Naive B cell (primary cell): ENCODE measurements around the gene ANOS1. TPM values are rescaled to one million over a fixed set of nuclear protein-coding genes. Genes with fewer than 3 reads are reported as not detected.

ENCODE experiments used
- ATAC-seq, 2 donors: fragments of 150-1000 bp; cut with Tn5 transposase; 2 replicates each; pipeline ENCODE4 v1.10.0; 2021; ENCODE audit warnings: low read depth in 2 of 2, mild to moderate bottlenecking in 2 of 2, moderate library complexity in 2 of 2
- DNase-seq: peaks from one replicate; pipeline ENCODE4 v3.0.0; 2022
- H3K27ac Mint-ChIP-seq, 6 donors: one replicate each; pipeline ENCODE4 v1.8.0; 2020 to 2022; ENCODE audit warnings: mild to moderate bottlenecking in 6 of 6, mixed read lengths in 6 of 6, moderate library complexity in 5 of 6, inconsistent platforms in 2 of 6
- H3K27me3 Mint-ChIP-seq, 3 donors: one replicate each; pipeline ENCODE4 v1.8.0; 2021 to 2022; ENCODE audit warnings: mixed read lengths in 3 of 3, mild to moderate bottlenecking in 1 of 3
- H3K36me3 Mint-ChIP-seq, 2 donors: one replicate each; pipeline ENCODE4 v1.8.0; 2020 to 2022; ENCODE audit warnings: mixed read lengths in 2 of 2, inconsistent platforms in 1 of 2, mild to moderate bottlenecking in 1 of 2
- H3K4me1 Mint-ChIP-seq, 3 donors: one replicate each; pipeline ENCODE4 v1.8.0; 2020 to 2022; ENCODE audit warnings: mixed read lengths in 3 of 3, inconsistent platforms in 1 of 3, mild to moderate bottlenecking in 1 of 3, moderate library complexity in 1 of 3
- H3K4me3 Mint-ChIP-seq, 8 donors: one replicate each; pipeline ENCODE4 v1.8.0; 2020 to 2022; ENCODE audit warnings: mild to moderate bottlenecking in 8 of 8, mixed read lengths in 8 of 8, moderate library complexity in 8 of 8, inconsistent platforms in 2 of 8
- H3K9me3 Mint-ChIP-seq, 7 donors: one replicate each; pipeline ENCODE4 v1.8.0; 2020 to 2022; ENCODE audit warnings: mixed read lengths in 7 of 7, mild to moderate bottlenecking in 5 of 7, inconsistent platforms in 2 of 7, moderate library complexity in 1 of 7
- polyA plus RNA-seq, 6 donors: library from polyadenylated mRNA; unstranded; fragments of 300-500 nt; fragmentation: Illumina TruSeq; gene quantifications; one replicate each; pipeline ENCODE4 v1.2.3, GENCODE V29; 2021; ENCODE audit warnings: low read depth in 6 of 6

The ANOS1 gene
- polyA plus RNA-seq, 6 donors from 2014 or later: not detected

DNA sequence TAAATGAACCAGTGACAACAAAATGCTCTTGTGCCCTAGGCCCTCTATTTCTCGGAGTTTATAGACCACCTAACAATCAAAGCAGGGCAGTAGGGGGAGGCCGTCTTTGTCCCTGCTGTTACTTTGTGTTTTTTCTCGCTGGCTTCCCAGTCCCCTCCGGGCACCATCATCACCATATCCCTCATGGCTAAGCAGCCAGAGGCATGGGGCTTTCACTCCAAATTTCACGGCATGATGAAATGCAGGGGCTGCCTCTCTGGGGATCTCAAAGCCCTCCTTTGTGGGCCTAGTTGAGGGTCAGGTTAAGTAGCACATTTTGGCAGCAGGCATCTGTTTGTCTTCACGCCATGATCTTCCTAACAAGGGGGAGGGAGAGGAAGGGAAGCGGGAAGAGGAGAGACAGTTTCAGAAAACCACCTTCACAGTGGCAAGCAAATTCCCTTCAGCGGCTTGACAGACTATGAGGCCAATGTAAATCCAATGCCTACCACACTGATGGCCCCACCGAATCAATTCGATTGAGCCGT is 91.9 kb downstream of the ANOS1 start:
- no peaks in the 10 kb centered on the region for H3K27me3 Mint-ChIP-seq
- H3K4me1 Mint-ChIP-seq: no peaks in the 10 kb centered on the region
- peaks cover 0 to 8% (median under 1%) of the 10 kb centered on the region in 7 donors for H3K9me3 Mint-ChIP-seq
- peak overlapping the region in 1 of 8 donors; percentile 53 for H3K4me3 Mint-ChIP-seq
- no peak for DNase-seq
- no peak overlapping the region for H3K27ac Mint-ChIP-seq
- no peaks in the 10 kb centered on the region for H3K36me3 Mint-ChIP-seq
- no peak for ATAC-seq

- Mint-ChIP-seq H3K27ac (no peak overlapping the region), H3K36me3 (no peaks in the 10 kb centered on the region), H3K9me3 (peaks cover 0 to 10% (median 0%) of the 10 kb centered on the region in 7 donors), H3K4me3 (no peak overlapping the region), H3K27me3 (no peaks in the 10 kb centered on the region), H3K4me1 (no peaks in the 10 kb centered on the region)
- ATAC-seq (no peak), DNase-seq (no peak)
These were observed 95.4 kb downstream of the ANOS1 start for GRCh38 chrX:8636497-8636896.

DNA sequence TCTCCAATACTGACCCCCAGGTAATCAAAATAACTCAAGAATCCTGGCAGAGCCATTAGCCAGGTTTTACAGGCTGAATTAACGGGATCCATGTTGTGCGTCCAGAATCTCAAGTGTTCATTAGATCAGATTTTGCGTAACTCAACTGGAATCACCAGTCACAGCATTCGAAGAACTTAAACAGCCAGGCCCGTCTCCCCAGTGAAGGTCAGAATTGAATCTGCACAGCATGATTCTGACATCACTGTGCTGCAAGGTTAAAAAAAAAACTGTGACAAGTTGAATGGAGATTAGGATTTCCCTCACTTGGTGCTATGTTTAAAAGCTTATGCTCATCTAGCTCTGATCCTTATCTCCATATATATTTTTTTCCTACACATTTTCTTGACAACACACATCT is 96.1 kb downstream of the ANOS1 start:
- Mint-ChIP-seq H3K4me1 (no peaks in the 10 kb centered on the region), H3K36me3 (no peaks in the 10 kb centered on the region), H3K4me3 (no peak overlapping the region), H3K27ac (no peak overlapping the region), H3K9me3 (peaks cover 0 to 10% (median 0%) of the 10 kb centered on the region in 7 donors), H3K27me3 (no peaks in the 10 kb centered on the region)
- DNase-seq (no peak), ATAC-seq (no peak)

GRCh38 chrX:8632924-8633323 is 99.0 kb downstream of the ANOS1 start:
- Mint-ChIP-seq H3K27me3 (no peaks in the 10 kb centered on the region), H3K36me3 (no peaks in the 10 kb centered on the region), H3K4me3 (no peak overlapping the region), H3K4me1 (no peaks in the 10 kb centered on the region), H3K27ac (no peak overlapping the region), H3K9me3 (peaks cover 0 to 10% (median 2%) of the 10 kb centered on the region in 7 donors)
- DNase-seq (no peak), ATAC-seq (no peak)

GRCh38 chrX:8629871-8630270 is 102.1 kb downstream of the ANOS1 start:
- Mint-ChIP-seq H3K4me3 (no peak overlapping the region), H3K27ac (no peak overlapping the region), H3K36me3 (no peaks in the 10 kb centered on the region), H3K9me3 (peaks cover 0 to 6% (median 1%) of the 10 kb centered on the region in 7 donors), H3K27me3 (no peaks in the 10 kb centered on the region), H3K4me1 (no peaks in the 10 kb centered on the region)
- DNase-seq (no peak), ATAC-seq (no peak)

DNA sequence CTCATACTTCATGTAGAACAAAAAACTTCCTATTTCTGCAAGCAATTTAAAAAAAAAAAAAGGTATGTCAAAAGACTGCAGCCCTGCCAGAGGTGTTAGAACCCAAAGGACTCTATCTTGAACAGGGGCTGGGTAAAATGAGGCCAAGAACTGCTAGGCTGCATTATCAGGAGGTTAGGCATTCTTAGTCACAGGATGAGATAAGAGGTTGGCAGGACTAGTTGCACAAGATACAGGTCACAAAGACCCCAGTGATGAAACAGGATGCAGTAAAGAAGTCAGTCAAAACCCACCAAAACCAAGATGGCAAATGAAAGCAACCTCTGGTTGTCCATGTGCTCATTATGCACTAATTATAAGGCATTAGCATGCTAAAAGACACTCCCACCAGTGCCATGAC is 104.1 kb downstream of the ANOS1 start:
- Mint-ChIP-seq H3K4me3 (no peak overlapping the region), H3K27ac (no peak overlapping the region), H3K9me3 (peaks cover 0 to 7% (median 1%) of the 10 kb centered on the region in 7 donors), H3K36me3 (no peaks in the 10 kb centered on the region), H3K27me3 (no peaks in the 10 kb centered on the region), H3K4me1 (no peaks in the 10 kb centered on the region)
- DNase-seq: no peak
- ATAC-seq: no peak

GRCh38 chrX:8607326-8607725 is 124.6 kb downstream of the ANOS1 start:
- H3K9me3 Mint-ChIP-seq: peaks cover 4 to 33% (median 8%) of the 10 kb centered on the region in 7 donors
- no peaks in the 10 kb centered on the region for H3K36me3 Mint-ChIP-seq
- H3K27me3 Mint-ChIP-seq: no peaks in the 10 kb centered on the region
- H3K4me1 Mint-ChIP-seq: no peaks in the 10 kb centered on the region
- H3K4me3 Mint-ChIP-seq: no peak overlapping the region
- DNase-seq (no peak), ATAC-seq (no peak)
- H3K27ac Mint-ChIP-seq: no peak overlapping the region

DNA sequence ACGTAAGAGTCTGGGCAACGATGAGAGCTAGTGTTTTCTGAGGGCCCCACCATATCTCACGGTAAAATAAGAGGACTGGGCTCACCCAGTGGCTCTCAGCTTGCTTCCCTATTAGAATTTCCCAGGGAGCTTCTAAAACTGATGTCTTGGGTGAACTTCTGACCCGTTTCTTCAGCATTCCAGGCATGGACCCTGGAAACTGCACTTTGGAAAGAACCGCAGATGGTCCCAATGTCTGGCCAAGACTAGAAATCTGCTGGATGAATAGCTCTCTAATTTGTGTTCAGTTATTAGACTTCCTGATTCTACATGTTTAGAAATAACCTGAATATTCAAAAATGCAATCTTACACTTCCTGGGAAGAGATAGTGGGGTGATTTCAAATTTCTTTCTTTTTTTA is 127.8 kb downstream of the ANOS1 start:
- H3K27ac Mint-ChIP-seq: no peak overlapping the region
- no peaks in the 10 kb centered on the region for H3K27me3 Mint-ChIP-seq
- H3K9me3 Mint-ChIP-seq: peaks cover 0 to 31% (median 6%) of the 10 kb centered on the region in 7 donors
- DNase-seq (no peak), ATAC-seq (no peak)
- no peaks in the 10 kb centered on the region for H3K4me1 Mint-ChIP-seq
- no peak overlapping the region for H3K4me3 Mint-ChIP-seq
- H3K36me3 Mint-ChIP-seq: no peaks in the 10 kb centered on the region

DNA sequence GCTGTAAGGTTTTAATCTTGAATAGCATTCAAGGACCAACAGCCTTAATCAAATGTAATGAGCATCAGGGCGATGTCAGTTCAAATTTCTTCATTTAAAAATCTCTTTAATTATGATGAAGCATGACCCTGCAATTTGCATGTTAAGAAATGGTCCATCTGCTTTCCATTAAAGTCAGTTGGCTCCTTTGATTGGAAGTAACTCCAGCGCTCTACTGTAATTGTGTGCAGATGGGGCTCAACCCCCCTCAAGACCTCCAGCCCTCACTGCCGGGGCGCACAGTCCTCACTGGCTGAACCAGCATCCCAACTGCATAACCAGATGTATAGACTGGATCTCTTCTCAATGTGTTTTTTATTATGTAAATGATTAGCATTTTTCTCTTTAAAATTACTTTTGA is 140.4 kb downstream of the ANOS1 start:
- Mint-ChIP-seq H3K4me1 (no peaks in the 10 kb centered on the region), H3K27ac (no peak overlapping the region), H3K36me3 (no peaks in the 10 kb centered on the region), H3K9me3 (peaks cover 0 to 3% (median 0%) of the 10 kb centered on the region in 7 donors), H3K4me3 (no peak overlapping the region), H3K27me3 (no peaks in the 10 kb centered on the region)
- ATAC-seq (no peak), DNase-seq (no peak)

GRCh38 chrX:8586953-8587352 is 145.0 kb downstream of the ANOS1 start:
- no peak overlapping the region for H3K27ac Mint-ChIP-seq
- H3K4me1 Mint-ChIP-seq: no peaks in the 10 kb centered on the region
- H3K9me3 Mint-ChIP-seq: peaks cover 0 to 5% (median under 1%) of the 10 kb centered on the region in 7 donors
- H3K36me3 Mint-ChIP-seq: no peaks in the 10 kb centered on the region
- ATAC-seq (no peak), DNase-seq (no peak)
- H3K4me3 Mint-ChIP-seq: no peak overlapping the region
- no peaks in the 10 kb centered on the region for H3K27me3 Mint-ChIP-seq

- Mint-ChIP-seq H3K4me3 (no peak overlapping the region), H3K27ac (no peak overlapping the region), H3K9me3 (peaks cover 0 to 8% (median 2%) of the 10 kb centered on the region in 7 donors), H3K27me3 (no peaks in the 10 kb centered on the region), H3K36me3 (no peaks in the 10 kb centered on the region), H3K4me1 (no peaks in the 10 kb centered on the region)
- DNase-seq: no peak
- no peak for ATAC-seq
These were observed 152.3 kb downstream of the ANOS1 start for GRCh38 chrX:8579602-8580001.

DNA sequence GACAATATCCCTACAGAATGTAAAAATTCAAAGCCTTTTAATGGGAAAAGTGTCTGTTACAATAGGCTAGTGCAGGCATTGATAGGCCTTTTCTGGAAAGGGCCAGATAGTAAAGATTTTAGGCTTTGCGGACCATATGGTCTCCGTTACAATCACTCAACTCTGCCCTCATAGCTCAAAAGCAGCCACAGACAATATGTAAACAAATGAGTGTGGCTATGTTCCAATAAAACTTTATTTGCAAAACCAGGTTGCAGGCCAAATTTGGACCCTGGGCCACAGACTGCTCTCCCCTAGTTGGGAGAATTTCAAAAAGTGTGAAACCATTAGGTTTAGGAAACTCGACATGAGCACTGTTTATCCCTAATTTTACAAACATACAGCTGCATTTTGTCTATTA is 155.1 kb downstream of the ANOS1 start:
- Mint-ChIP-seq H3K4me3 (no peak overlapping the region), H3K27ac (no peak overlapping the region), H3K9me3 (peaks cover 0 to 6% (median 2%) of the 10 kb centered on the region in 7 donors), H3K36me3 (no peaks in the 10 kb centered on the region), H3K27me3 (no peaks in the 10 kb centered on the region), H3K4me1 (no peaks in the 10 kb centered on the region)
- DNase-seq: no peak
- no peak for ATAC-seq

DNA sequence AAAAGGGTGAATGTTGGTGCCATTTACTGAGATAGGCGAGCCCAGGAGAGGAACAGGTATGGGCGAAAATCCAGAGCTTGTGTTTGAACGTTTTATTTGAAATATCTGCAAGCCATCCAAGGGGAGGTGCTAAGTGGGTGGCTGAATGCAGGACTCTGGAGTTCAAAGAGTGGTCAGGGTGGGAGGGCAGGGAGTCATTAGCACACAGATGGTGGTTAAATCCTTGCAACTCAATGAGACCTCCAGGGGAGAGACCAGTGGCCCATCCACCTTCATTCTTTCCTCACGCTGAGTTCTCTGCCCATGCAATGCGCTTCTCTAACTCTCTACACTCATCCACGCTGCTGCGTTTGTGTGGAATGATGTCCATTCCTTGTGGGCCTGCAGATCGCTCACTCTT is 166.2 kb downstream of the ANOS1 start:
- peaks cover 0 to 3% (median 0%) of the 10 kb centered on the region in 7 donors for H3K9me3 Mint-ChIP-seq
- H3K27me3 Mint-ChIP-seq: no peaks in the 10 kb centered on the region
- no peak overlapping the region for H3K4me3 Mint-ChIP-seq
- H3K36me3 Mint-ChIP-seq: no peaks in the 10 kb centered on the region
- DNase-seq (no peak), ATAC-seq (no peak)
- H3K27ac Mint-ChIP-seq: no peak overlapping the region
- H3K4me1 Mint-ChIP-seq: no peaks in the 10 kb centered on the region

DNA sequence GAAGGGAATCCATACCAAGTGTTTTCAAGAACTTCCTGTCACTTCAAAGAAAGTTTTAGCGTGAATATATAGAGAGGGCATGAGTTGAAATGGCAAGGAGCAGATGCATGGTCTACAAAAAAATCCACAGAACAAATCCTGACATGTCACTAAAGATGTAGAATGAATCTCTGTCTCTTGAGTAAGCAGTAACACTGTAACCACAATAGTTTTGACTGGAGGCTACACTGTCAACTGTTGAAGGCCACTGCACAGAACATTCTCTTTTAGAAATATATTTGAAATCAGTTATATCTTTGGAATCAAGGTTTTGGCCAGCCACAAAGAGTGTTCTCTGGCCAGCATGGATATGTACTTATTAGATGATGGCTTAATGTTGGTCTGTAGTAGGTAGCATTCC is 183.5 kb downstream of the ANOS1 start:
- Mint-ChIP-seq H3K4me1 (no peaks in the 10 kb centered on the region), H3K27me3 (no peaks in the 10 kb centered on the region), H3K36me3 (no peaks in the 10 kb centered on the region), H3K27ac (no peak overlapping the region), H3K9me3 (peaks cover 0 to 5% (median 0%) of the 10 kb centered on the region in 7 donors), H3K4me3 (no peak overlapping the region)
- DNase-seq (no peak), ATAC-seq (no peak)

DNA sequence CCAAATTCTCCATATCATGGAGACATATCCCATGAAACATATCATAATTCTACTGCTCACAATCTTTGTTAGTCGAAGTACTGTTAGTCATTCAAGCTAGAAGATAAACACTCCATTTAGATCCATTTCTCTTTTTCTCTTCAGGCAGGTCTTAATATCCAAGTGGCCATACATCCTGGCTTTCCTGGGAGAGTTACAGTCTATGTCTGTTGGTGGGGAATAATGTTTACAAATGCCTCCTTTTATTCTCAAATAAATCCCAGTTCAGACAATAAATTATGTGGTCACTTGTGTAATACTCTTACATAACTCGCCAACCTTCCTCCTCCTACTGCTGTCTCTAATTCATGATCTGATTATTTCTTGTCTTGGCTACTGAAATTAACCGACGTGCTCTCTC is 185.2 kb downstream of the ANOS1 start:
- Mint-ChIP-seq H3K27me3 (no peaks in the 10 kb centered on the region), H3K9me3 (peaks cover 0 to 5% (median 0%) of the 10 kb centered on the region in 7 donors), H3K4me1 (no peaks in the 10 kb centered on the region), H3K4me3 (no peak overlapping the region), H3K27ac (peak overlapping the region in 1 of 6 donors; percentile 20), H3K36me3 (no peaks in the 10 kb centered on the region)
- no peak for ATAC-seq
- no peak for DNase-seq
